ENCODE results near the gene CSPG4.
"Not testable (repeated sequence)": the region's sequence is repeated elsewhere in the genome, so short reads cannot be mapped to it uniquely, and the experiment has no call there.

CSPG4 gene

GRCh38 chr15:75736256-75736655 lies 23.6 kb upstream of the CSPG4 start:
- DNase-seq (ENCODE audit: low read depth in 1 of 2, low spot score in 1 of 2): no peak
- in situ Hi-C loops (cut with HindIII; ENCODE audit: low pct_unique_long_range_greater_than_20kb, low sequenced_read_pairs): no loop called here
- no peak for TF ChIP-seq JUND (IDR thresholded peaks at IDR 0.05; ENCODE audit: low read depth)

- DNase-seq (ENCODE audit: low read depth in 1 of 2, low spot score in 1 of 2); in situ Hi-C loops (cut with HindIII; ENCODE audit: low pct_unique_long_range_greater_than_20kb, low sequenced_read_pairs): not testable (repeated sequence)
Observed at GRCh38 chr15:75734861-75735760, 22.5 kb upstream of the CSPG4 start.

GRCh38 chr15:75733761-75734651 lies 21.4 kb upstream of the CSPG4 start:
- in situ Hi-C loops (cut with HindIII; ENCODE audit: low pct_unique_long_range_greater_than_20kb, low sequenced_read_pairs): no loop called here
- DNase-seq (ENCODE audit: low read depth in 1 of 2, low spot score in 1 of 2): no peak
- no peak for TF ChIP-seq JUND (IDR thresholded peaks at IDR 0.05; ENCODE audit: low read depth)

GRCh38 chr15:75732809-75733451 lies 20.3 kb upstream of the CSPG4 start:
- peak; percentile 56 to 67 for DNase-seq (ENCODE audit: low read depth in 1 of 2, low spot score in 1 of 2)
- in situ Hi-C loops (cut with HindIII; ENCODE audit: low pct_unique_long_range_greater_than_20kb, low sequenced_read_pairs): no loop called here

GRCh38 chr15:75732177-75732808 lies 19.6 kb upstream of the CSPG4 start:
- no peak for DNase-seq (ENCODE audit: low read depth in 1 of 2, low spot score in 1 of 2)
- no peak for TF ChIP-seq JUND (IDR thresholded peaks at IDR 0.05; ENCODE audit: low read depth)
- in situ Hi-C loops (cut with HindIII; ENCODE audit: low pct_unique_long_range_greater_than_20kb, low sequenced_read_pairs): no loop called here

More at GRCh38 chr15:75732809-75733451, 20.3 kb upstream of the CSPG4 start:
- TF ChIP-seq JUND (IDR thresholded peaks at IDR 0.05; ENCODE audit: low read depth): no peak

GRCh38 chr15:75731248-75732151 lies 18.9 kb upstream of the CSPG4 start:
- DNase-seq (ENCODE audit: low read depth in 1 of 2, low spot score in 1 of 2): no peak
- in situ Hi-C loops (cut with HindIII; ENCODE audit: low pct_unique_long_range_greater_than_20kb, low sequenced_read_pairs): no loop called here
- no peak for TF ChIP-seq JUND (IDR thresholded peaks at IDR 0.05; ENCODE audit: low read depth)

GRCh38 chr15:75730376-75731247 lies 18.0 kb upstream of the CSPG4 start:
- DNase-seq (ENCODE audit: low read depth in 1 of 2, low spot score in 1 of 2); in situ Hi-C loops (cut with HindIII; ENCODE audit: low pct_unique_long_range_greater_than_20kb, low sequenced_read_pairs): not testable (repeated sequence)

GRCh38 chr15:75729326-75730069 lies 16.9 kb upstream of the CSPG4 start:
- no peak for TF ChIP-seq JUND (IDR thresholded peaks at IDR 0.05; ENCODE audit: low read depth)
- in situ Hi-C loops (cut with HindIII; ENCODE audit: low pct_unique_long_range_greater_than_20kb, low sequenced_read_pairs): no loop called here
- no peak for DNase-seq (ENCODE audit: low read depth in 1 of 2, low spot score in 1 of 2)

- no peak for TF ChIP-seq JUND (IDR thresholded peaks at IDR 0.05; ENCODE audit: low read depth)
- DNase-seq (ENCODE audit: low read depth in 1 of 2, low spot score in 1 of 2): peak in 1 of 2 experiments; percentile 52
- in situ Hi-C loops (cut with HindIII; ENCODE audit: low pct_unique_long_range_greater_than_20kb, low sequenced_read_pairs): no loop called here
Observed at GRCh38 chr15:75727851-75728715, 15.4 kb upstream of the CSPG4 start.

All from T47D (cell line).